Stimulated activated naive B cell treated with anti-CD40 and anti-IgM and Interleukin-4, amounts not matched to agents 10 μg/mL and 1 μg/mL and 100 μg/mL, for 72 hours (primary cell): ENCODE measurements around the gene CXCR6.

Source experiments
- ATAC-seq, 2 donors: fragments of 150-1000 bp; cut with Tn5 transposase; replicated peaks; 2 replicates each; pipeline ENCODE4 v1.10.0; 2021; ENCODE audit warnings: moderate library complexity in 1 of 2
- DNase-seq: peaks from one replicate; pipeline ENCODE4 v3.0.0; 2021
- H3K27ac Mint-ChIP-seq: one replicate; pipeline ENCODE4 v1.8.0; 2022; ENCODE audit warnings: mild to moderate bottlenecking, mixed read lengths
- H3K27me3 Mint-ChIP-seq, 2 donors: one replicate each; pipeline ENCODE4 v1.8.0; 2022; ENCODE audit warnings: mixed read lengths in 2 of 2
- H3K36me3 Mint-ChIP-seq, 2 donors: one replicate each; pipeline ENCODE4 v1.8.0; 2022; ENCODE audit warnings: mixed read lengths in 2 of 2, mild to moderate bottlenecking in 1 of 2
- H3K4me1 Mint-ChIP-seq, 2 donors: one replicate each; pipeline ENCODE4 v1.8.0; 2022; ENCODE audit warnings: mixed read lengths in 2 of 2, mild to moderate bottlenecking in 1 of 2
- H3K4me3 Mint-ChIP-seq, 2 donors: one replicate each; pipeline ENCODE4 v1.8.0; 2022; ENCODE audit warnings: mild to moderate bottlenecking in 2 of 2, mixed read lengths in 2 of 2, moderate library complexity in 1 of 2
- H3K9me3 Mint-ChIP-seq, 2 donors: one replicate each; pipeline ENCODE4 v1.8.0; 2022; ENCODE audit warnings: mixed read lengths in 2 of 2, mild to moderate bottlenecking in 1 of 2

CXCR6 gene

GRCh38 chr3:45948881-45949280 is 5.6 kb downstream of the CXCR6 start:
- no peak for ATAC-seq
- H3K4me3 Mint-ChIP-seq: no peak overlapping the region
- no peaks in the 10 kb centered on the region for H3K4me1 Mint-ChIP-seq

GRCh38 chr3:45949432-45949831 is 6.2 kb downstream of the CXCR6 start:
- H3K4me3 Mint-ChIP-seq: no peak overlapping the region
- no peaks in the 10 kb centered on the region for H3K9me3 Mint-ChIP-seq
- H3K4me1 Mint-ChIP-seq: no peaks in the 10 kb centered on the region

More at GRCh38 chr3:45948881-45949280, 5.6 kb downstream of the CXCR6 start:
- Mint-ChIP-seq H3K27me3 (no peaks in the 10 kb centered on the region), H3K9me3 (no peaks in the 10 kb centered on the region), H3K36me3 (peaks cover 39 to 72% of the 10 kb centered on the region in 2 donors), H3K27ac (no peak overlapping the region)
- no peak for DNase-seq

GRCh38 chr3:45950131-45950530 is 6.9 kb downstream of the CXCR6 start:
- ATAC-seq (no peak), DNase-seq (no peak)
- H3K9me3 Mint-ChIP-seq: no peaks in the 10 kb centered on the region
- no peaks in the 10 kb centered on the region for H3K4me1 Mint-ChIP-seq
- no peak overlapping the region for H3K4me3 Mint-ChIP-seq
- no peak overlapping the region for H3K27ac Mint-ChIP-seq
- H3K27me3 Mint-ChIP-seq: no peaks in the 10 kb centered on the region
- H3K36me3 Mint-ChIP-seq: peaks cover 51 to 83% of the 10 kb centered on the region in 2 donors

More at GRCh38 chr3:45949432-45949831, 6.2 kb downstream of the CXCR6 start:
- no peak for DNase-seq
- Mint-ChIP-seq H3K27ac (peak overlapping the region; percentile 44), H3K36me3 (peaks cover 45 to 78% of the 10 kb centered on the region in 2 donors), H3K27me3 (no peaks in the 10 kb centered on the region)
- no peak for ATAC-seq

GRCh38 chr3:45950686-45951600 is 7.7 kb downstream of the CXCR6 start:
- H3K27ac Mint-ChIP-seq: no peak overlapping the region
- ATAC-seq (no peak), DNase-seq (no peak)
- no peaks in the 10 kb centered on the region for H3K27me3 Mint-ChIP-seq
- no peak overlapping the region for H3K4me3 Mint-ChIP-seq
- peaks cover 54 to 80% of the 10 kb centered on the region in 2 donors for H3K36me3 Mint-ChIP-seq
- no peaks in the 10 kb centered on the region for H3K4me1 Mint-ChIP-seq
- H3K9me3 Mint-ChIP-seq: no peaks in the 10 kb centered on the region

GRCh38 chr3:45951946-45952345 is 8.7 kb downstream of the CXCR6 start:
- Mint-ChIP-seq H3K4me3 (no peak overlapping the region), H3K36me3 (peaks cover 53 to 72% of the 10 kb centered on the region in 2 donors), H3K27me3 (no peaks in the 10 kb centered on the region), H3K4me1 (no peaks in the 10 kb centered on the region), H3K9me3 (no peaks in the 10 kb centered on the region), H3K27ac (no peak overlapping the region)
- ATAC-seq (no peak), DNase-seq (no peak)

- no peaks in the 10 kb centered on the region for H3K9me3 Mint-ChIP-seq
- H3K27me3 Mint-ChIP-seq: no peaks in the 10 kb centered on the region
- peaks cover 53 to 67% of the 10 kb centered on the region in 2 donors for H3K36me3 Mint-ChIP-seq
- ATAC-seq: no peak
- H3K27ac Mint-ChIP-seq: peak overlapping the region; percentile 42
- DNase-seq: no peak
- H3K4me1 Mint-ChIP-seq: no peaks in the 10 kb centered on the region
- no peak overlapping the region for H3K4me3 Mint-ChIP-seq
Measured at GRCh38 chr3:45952456-45952855, 9.2 kb downstream of the CXCR6 start.

- Mint-ChIP-seq H3K27ac (no peak overlapping the region), H3K27me3 (no peaks in the 10 kb centered on the region), H3K9me3 (no peaks in the 10 kb centered on the region), H3K4me1 (no peaks in the 10 kb centered on the region), H3K4me3 (no peak overlapping the region), H3K36me3 (peaks cover 53 to 69% of the 10 kb centered on the region in 2 donors)
- peak in 1 of 2 donors; percentile 27 for ATAC-seq
- DNase-seq: no peak
Measured at GRCh38 chr3:45953536-45953935, 10.3 kb downstream of the CXCR6 start.

- peaks cover 53 to 69% of the 10 kb centered on the region in 2 donors for H3K36me3 Mint-ChIP-seq
- H3K9me3 Mint-ChIP-seq: no peaks in the 10 kb centered on the region
- no peaks in the 10 kb centered on the region for H3K4me1 Mint-ChIP-seq
- no peak overlapping the region for H3K4me3 Mint-ChIP-seq
- no peak for ATAC-seq
- no peaks in the 10 kb centered on the region for H3K27me3 Mint-ChIP-seq
- no peak for DNase-seq
- no peak overlapping the region for H3K27ac Mint-ChIP-seq
Measured at GRCh38 chr3:45954306-45954705, 11.0 kb downstream of the CXCR6 start.

- H3K9me3 Mint-ChIP-seq: no peaks in the 10 kb centered on the region
- peaks cover 54 to 71% of the 10 kb centered on the region in 2 donors for H3K36me3 Mint-ChIP-seq
- ATAC-seq (no peak), DNase-seq (no peak)
- H3K27ac Mint-ChIP-seq: no peak overlapping the region
- H3K4me3 Mint-ChIP-seq: no peak overlapping the region
- H3K27me3 Mint-ChIP-seq: no peaks in the 10 kb centered on the region
- no peaks in the 10 kb centered on the region for H3K4me1 Mint-ChIP-seq
Measured at GRCh38 chr3:45955017-45955647, 11.9 kb downstream of the CXCR6 start.

- no peaks in the 10 kb centered on the region for H3K27me3 Mint-ChIP-seq
- H3K9me3 Mint-ChIP-seq: no peaks in the 10 kb centered on the region
- peaks cover 55 to 74% of the 10 kb centered on the region in 2 donors for H3K36me3 Mint-ChIP-seq
- no peak for DNase-seq
- ATAC-seq: no peak
- no peak overlapping the region for H3K4me3 Mint-ChIP-seq
- no peaks in the 10 kb centered on the region for H3K4me1 Mint-ChIP-seq
- H3K27ac Mint-ChIP-seq: no peak overlapping the region
Measured at GRCh38 chr3:45955706-45956105, 12.4 kb downstream of the CXCR6 start.

- Mint-ChIP-seq H3K27ac (no peak overlapping the region), H3K27me3 (no peaks in the 10 kb centered on the region)
- no peak for ATAC-seq
Measured at GRCh38 chr3:45957586-45957985, 14.3 kb downstream of the CXCR6 start.

GRCh38 chr3:45958321-45958791 is 15.1 kb downstream of the CXCR6 start:
- no peak for DNase-seq
- H3K4me1 Mint-ChIP-seq: peaks cover 11 to 17% of the 10 kb centered on the region in 2 donors
- no peaks in the 10 kb centered on the region for H3K27me3 Mint-ChIP-seq
- H3K4me3 Mint-ChIP-seq: no peak overlapping the region
- H3K27ac Mint-ChIP-seq: no peak overlapping the region
- ATAC-seq: no peak
- peaks cover 44 to 60% of the 10 kb centered on the region in 2 donors for H3K36me3 Mint-ChIP-seq
- no peaks in the 10 kb centered on the region for H3K9me3 Mint-ChIP-seq

More at GRCh38 chr3:45957586-45957985, 14.3 kb downstream of the CXCR6 start:
- peaks cover 6 to 12% of the 10 kb centered on the region in 2 donors for H3K4me1 Mint-ChIP-seq
- no peak overlapping the region for H3K4me3 Mint-ChIP-seq
- no peaks in the 10 kb centered on the region for H3K9me3 Mint-ChIP-seq
- peaks cover 48 to 63% of the 10 kb centered on the region in 2 donors for H3K36me3 Mint-ChIP-seq
- DNase-seq: no peak

- ATAC-seq (no peak), DNase-seq (no peak)
- H3K9me3 Mint-ChIP-seq: no peaks in the 10 kb centered on the region
- H3K4me1 Mint-ChIP-seq: peaks cover 13 to 20% of the 10 kb centered on the region in 2 donors
- peak overlapping the region; percentile 27 for H3K27ac Mint-ChIP-seq
- H3K4me3 Mint-ChIP-seq: no peak overlapping the region
- no peaks in the 10 kb centered on the region for H3K27me3 Mint-ChIP-seq
- H3K36me3 Mint-ChIP-seq: peaks cover 42 to 59% of the 10 kb centered on the region in 2 donors
Measured at GRCh38 chr3:45959201-45959600, 15.9 kb downstream of the CXCR6 start.

GRCh38 chr3:45960289-45960688 is 17.0 kb downstream of the CXCR6 start:
- ATAC-seq: no peak
- no peaks in the 10 kb centered on the region for H3K27me3 Mint-ChIP-seq
- peaks cover 37 to 59% of the 10 kb centered on the region in 2 donors for H3K36me3 Mint-ChIP-seq
- DNase-seq: no peak
- H3K9me3 Mint-ChIP-seq: no peaks in the 10 kb centered on the region
- no peak overlapping the region for H3K4me3 Mint-ChIP-seq
- H3K4me1 Mint-ChIP-seq: peaks cover 14 to 23% of the 10 kb centered on the region in 2 donors
- no peak overlapping the region for H3K27ac Mint-ChIP-seq
